Measurements from ENCODE around the gene RDX. TPM values are rescaled to one million over a fixed set of nuclear protein-coding genes. Genes with fewer than 3 reads are reported as not detected.

Gene RDX
- total and polyA plus RNA-seq, 8 donors: 109 to 152 (median 133) TPM

DNA sequence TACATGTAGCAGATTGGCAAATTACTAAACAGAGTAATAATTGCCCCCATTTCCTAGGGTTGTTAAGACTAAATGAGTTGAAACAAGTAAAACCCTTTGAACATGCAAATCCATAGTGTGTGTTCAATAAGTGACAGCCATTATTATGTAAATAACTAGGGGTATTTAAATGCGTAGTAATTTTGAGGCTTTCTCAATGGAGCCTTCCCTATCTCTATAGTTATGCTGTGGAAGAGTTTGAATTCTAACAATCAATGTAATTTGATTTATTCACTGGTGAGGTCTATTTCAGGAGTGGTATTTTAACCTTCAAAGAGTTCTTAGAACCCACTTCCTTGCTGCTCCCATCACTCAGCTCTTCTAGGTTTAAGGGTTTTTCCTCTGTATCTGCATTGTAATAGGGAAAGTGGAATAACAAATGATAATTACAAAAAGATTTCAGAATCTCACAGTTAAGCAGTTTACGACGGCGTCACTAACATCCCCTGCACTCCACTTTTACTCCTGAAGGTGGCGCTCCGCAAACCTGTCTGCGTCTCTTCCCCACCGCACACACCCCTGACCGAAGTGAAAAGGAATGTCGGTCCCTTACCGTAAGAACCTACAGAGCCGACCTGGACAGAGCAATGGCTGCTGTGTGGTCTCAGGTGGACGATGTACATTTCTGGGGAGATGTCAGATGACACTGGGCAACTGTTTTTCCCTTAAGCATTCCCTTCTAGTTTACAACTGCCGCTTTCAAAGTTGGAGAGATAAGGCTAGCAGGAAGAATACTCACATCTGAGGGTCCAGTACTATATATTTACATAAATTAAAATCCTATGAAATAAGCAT, 122.4 kb downstream of the RDX start:
- H3K4me1 ChIP-seq: peaks cover 9 to 17% of the 10 kb centered on the region in 2 donors
- peak in 3 of 4 donors; percentile 39 to 73 (median 72) for DNase-seq
- intact Hi-C loops (cut with DNase I): no loop called here
- H3K4me3 ChIP-seq: no peak overlapping the region
- no peaks in the 10 kb centered on the region for H3K27me3 ChIP-seq
- peak overlapping the region; percentile 48 to 61 for H3K27ac ChIP-seq
- ATAC-seq: peak; percentile 96
- no peaks in the 10 kb centered on the region for H3K9me3 ChIP-seq
- no peaks in the 10 kb centered on the region for H3K36me3 ChIP-seq
- peak; percentile 61 to 68 for TF ChIP-seq CTCF (IDR thresholded peaks at IDR 0.05)

DNA sequence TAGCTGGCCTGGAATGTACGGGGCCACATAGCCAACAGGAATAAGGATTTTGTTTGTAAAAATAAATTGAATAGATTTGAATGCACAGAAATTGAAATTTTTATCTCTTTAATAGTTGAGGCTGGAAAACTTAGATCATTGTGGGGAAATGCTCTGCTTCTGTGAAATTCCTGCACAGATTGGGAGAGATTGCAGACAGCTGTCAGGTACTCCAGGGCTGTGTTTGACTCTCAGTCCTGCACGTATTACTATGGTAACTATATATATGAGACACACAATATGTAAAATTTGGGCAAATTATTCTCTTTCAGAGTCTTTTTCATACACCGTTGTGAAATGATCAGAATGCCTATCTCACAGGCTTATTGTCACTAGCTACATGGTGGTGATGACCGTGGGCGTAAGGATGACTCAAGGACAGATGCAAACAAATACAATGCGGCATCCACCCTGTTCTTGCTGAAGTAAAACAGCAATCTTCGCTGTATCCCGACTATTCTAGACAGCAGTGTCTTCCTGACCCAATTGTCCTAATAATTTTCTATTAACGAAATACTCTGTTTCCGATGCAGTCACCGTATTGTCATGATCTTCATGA, 123.8 kb downstream of the RDX start:
- Histone ChIP-seq H3K4me1 (peaks cover 9 to 17% of the 10 kb centered on the region in 2 donors), H3K27ac (no peak overlapping the region), H3K36me3 (no peaks in the 10 kb centered on the region), H3K27me3 (no peaks in the 10 kb centered on the region), H3K4me3 (no peak overlapping the region), H3K9me3 (no peaks in the 10 kb centered on the region)
- TF ChIP-seq CTCF (IDR thresholded peaks at IDR 0.05): no peak
- intact Hi-C loops (cut with DNase I): no loop called here
- DNase-seq (no peak), ATAC-seq (no peak)

DNA sequence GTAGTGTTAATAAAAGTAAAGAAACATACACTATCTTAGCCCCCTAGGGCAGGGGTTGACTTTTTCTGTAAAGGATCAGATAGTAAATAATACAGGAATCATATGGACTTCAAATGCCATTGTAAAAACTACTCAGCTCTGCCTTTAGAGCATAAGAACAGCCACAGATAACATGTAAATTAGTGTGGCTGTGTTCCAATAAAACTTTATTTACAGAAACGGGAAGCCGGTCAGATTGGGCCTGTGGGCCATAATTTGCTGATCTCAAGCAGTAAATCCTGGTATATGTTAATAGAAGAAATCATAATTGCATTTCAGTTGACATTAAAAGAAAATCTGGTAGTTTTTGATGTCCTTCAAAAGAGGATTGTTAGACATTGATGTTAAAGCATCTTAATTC, 126.7 kb downstream of the RDX start:
- DNase-seq (no peak), ATAC-seq (no peak)
- intact Hi-C loops (cut with DNase I): no loop called here
- peaks cover 0 to 10% of the 10 kb centered on the region in 2 donors for H3K36me3 ChIP-seq
- peaks cover 9 to 11% of the 10 kb centered on the region in 2 donors for H3K4me1 ChIP-seq
- no peak for TF ChIP-seq CTCF (IDR thresholded peaks at IDR 0.05)
- no peaks in the 10 kb centered on the region for H3K27me3 ChIP-seq
- no peak overlapping the region for H3K4me3 ChIP-seq
- no peaks in the 10 kb centered on the region for H3K9me3 ChIP-seq
- H3K27ac ChIP-seq: no peak overlapping the region

DNA sequence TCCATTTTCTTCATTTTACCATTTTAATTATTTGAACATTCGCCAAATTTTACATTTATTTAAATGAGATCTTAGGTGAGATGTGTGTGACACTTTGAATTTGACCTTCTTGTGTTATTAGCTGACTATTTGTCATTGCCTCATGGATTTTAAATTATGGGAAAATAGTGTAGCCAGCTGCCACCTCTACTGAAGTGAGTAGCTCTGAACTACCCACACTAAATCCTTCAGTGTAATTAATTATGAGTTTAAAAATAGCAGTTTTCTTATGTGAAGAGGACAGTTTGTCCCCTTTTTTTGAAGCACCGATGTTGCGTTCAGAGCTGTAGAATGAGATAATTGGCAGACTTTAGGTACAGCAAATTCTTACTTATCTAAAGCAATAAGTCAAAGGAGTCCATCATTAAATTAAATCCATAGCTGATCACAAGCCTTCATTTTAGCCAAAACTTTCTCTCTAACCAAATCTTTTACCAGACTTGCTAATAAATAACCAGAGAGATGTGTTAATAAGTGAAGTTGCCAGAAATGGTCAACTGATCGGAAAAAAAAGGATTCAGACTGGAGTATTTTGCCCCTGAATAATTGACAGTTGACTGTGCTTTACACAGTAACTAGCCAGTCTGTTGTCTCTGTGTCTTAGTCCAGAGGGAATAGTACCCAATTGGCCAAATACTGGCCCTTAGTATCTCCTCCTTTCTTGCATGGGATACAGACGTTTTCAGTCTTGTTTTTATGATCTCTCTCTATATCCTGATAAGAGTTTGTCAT, 128.2 kb downstream of the RDX start:
- Histone ChIP-seq H3K27me3 (no peaks in the 10 kb centered on the region), H3K27ac (no peak overlapping the region), H3K4me1 (no peaks in the 10 kb centered on the region), H3K4me3 (no peak overlapping the region), H3K9me3 (no peaks in the 10 kb centered on the region), H3K36me3 (peaks cover 0 to 26% of the 10 kb centered on the region in 2 donors)
- no peak for TF ChIP-seq CTCF (IDR thresholded peaks at IDR 0.05)
- ATAC-seq (no peak), DNase-seq (no peak)
- intact Hi-C loops (cut with DNase I): no loop called here

Data from left lung (tissue), 10 donors.